WI38 (cell line): ENCODE data around the gene INSYN1.
"Not testable (repeated sequence)": the region's sequence is repeated elsewhere in the genome, so short reads cannot be mapped to it uniquely, and the experiment has no call there.

Experiments
- H3K4me3 ChIP-seq: 2 replicates; pipeline ENCODE4 v1.5.1; 2011; ENCODE audit warnings: low read depth, mild to moderate bottlenecking, control low read depth, low read length
- TF ChIP-seq, protein P1 (sequence below): IDR thresholded peaks from 2 replicates; pipeline ENCODE4 v1.5.1; 2012; ENCODE audit warnings: low read depth, mild to moderate bottlenecking, control low read depth, low read length

The INSYN1 gene

DNA sequence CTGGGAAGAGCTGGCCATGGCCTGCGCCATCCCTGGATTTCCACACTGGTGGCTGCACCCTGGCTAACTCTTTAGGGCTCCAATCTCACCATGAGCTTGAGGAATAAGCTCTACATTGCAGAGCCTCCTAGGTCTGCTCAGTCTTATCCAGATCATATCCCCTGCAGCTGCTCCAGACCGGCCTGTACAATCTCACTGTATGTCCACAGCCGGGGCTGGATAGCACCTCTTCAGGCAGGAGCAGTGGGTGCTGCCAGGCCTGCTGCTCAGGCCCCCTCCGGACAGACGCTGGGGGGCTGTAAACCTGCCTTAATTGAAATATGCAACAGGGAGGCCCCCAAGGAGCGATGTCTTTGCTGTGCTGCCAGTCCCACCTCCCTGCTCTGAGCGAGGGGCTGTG lies 15.6 kb downstream of the INSYN1 start:
- H3K4me3 ChIP-seq = no peak overlapping the region
- TF ChIP-seq, protein P1, sequence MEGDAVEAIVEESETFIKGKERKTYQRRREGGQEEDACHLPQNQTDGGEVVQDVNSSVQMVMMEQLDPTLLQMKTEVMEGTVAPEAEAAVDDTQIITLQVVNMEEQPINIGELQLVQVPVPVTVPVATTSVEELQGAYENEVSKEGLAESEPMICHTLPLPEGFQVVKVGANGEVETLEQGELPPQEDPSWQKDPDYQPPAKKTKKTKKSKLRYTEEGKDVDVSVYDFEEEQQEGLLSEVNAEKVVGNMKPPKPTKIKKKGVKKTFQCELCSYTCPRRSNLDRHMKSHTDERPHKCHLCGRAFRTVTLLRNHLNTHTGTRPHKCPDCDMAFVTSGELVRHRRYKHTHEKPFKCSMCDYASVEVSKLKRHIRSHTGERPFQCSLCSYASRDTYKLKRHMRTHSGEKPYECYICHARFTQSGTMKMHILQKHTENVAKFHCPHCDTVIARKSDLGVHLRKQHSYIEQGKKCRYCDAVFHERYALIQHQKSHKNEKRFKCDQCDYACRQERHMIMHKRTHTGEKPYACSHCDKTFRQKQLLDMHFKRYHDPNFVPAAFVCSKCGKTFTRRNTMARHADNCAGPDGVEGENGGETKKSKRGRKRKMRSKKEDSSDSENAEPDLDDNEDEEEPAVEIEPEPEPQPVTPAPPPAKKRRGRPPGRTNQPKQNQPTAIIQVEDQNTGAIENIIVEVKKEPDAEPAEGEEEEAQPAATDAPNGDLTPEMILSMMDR = no peak

DNA sequence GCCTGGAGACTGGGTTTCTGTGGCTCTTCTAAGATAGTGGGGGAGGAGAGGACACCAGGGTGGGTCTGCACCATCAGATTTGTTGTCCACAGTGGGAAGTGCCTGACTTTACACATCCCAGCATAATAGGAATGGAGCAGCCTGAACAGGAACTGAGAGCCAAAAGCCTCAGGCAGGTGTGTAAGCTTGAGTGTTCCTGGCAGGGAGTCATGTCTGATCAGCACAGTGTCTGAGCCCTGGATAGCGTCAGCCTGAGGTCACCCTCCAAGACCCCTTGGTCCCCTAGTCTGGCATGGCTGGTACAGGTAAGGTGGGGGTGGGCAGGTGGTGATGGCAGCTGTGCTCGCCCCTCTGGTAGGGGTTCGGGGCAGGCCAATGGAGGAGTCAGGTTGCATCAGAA lies 20.2 kb downstream of the INSYN1 start:
- TF ChIP-seq, protein P1 = no peak
- H3K4me3 ChIP-seq = no peak overlapping the region

DNA sequence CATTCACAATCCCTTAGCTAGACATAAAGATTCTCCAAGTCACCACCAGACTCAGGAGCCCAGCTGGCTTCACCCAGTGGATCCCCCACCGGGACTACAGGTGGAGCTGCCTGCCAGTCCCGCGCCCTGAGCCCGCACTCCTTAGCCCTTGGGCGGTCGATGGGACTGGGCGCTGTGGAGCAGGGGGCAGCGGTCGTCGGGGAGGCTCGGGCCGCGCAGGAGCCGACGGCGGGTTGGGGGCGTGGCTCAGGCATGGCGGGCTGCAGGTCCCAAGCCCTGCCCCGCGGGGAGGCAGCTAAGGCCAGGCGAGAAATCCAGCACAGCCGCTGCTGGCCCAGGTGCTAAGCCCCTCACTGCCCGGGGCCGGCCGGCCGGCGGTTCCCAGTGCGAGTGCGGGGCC lies 21.1 kb downstream of the INSYN1 start:
- not testable (repeated sequence) for H3K4me3 ChIP-seq

DNA sequence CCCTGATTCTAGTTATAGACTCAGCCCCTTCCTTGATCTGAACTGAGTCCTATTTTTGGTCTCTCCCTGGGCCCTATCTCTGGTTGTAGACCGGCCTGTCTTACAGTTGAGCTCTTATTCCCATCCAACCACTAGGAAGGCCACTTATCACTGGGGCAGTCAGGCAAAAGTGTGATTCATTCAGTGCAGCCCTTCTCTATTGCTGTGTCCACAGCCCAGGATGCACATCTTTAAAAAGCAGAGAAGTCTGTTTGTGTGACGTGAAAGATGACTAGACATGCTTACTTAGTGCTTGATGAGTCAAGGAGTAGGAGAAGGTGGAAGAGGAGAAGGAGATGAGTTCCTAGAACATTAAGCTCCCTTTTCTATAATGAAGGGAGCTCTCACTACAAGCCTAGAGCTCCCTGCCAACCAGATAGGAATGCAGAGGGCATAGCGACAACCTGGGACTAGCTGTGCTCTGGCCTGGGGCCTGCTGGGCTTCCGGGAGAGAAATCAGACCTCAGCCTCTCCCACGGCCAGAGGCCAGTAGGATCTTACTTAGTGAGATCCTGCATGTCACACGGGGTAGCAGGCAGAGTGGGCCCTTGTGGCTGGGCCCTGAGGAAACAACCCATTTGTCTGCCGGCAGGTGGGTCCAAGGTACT lies 25.7 kb downstream of the INSYN1 start:
- H3K4me3 ChIP-seq = no peak overlapping the region
- TF ChIP-seq, protein P1 = no peak

DNA sequence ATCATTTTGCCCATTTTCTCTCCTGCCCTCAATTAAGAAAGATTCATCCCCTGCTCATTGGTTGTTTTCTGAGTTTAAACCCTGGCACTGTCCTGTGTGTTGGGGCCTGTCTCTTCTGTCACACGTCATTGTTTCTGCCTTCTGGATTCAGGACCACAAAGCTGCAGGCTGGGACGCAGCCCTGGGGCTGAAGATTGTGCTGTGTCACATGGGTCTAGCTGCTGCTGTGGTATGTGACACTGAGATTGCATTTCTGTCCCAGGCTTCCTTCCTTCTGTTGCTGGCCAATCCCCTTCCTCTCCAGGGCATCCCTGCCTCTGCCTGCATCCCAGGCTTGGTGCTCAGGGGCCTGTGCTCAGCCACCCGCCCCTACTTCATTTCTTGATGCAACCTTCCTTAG lies 28.9 kb downstream of the INSYN1 start:
- H3K4me3 ChIP-seq = no peak overlapping the region
- TF ChIP-seq, protein P1 = no peak

DNA sequence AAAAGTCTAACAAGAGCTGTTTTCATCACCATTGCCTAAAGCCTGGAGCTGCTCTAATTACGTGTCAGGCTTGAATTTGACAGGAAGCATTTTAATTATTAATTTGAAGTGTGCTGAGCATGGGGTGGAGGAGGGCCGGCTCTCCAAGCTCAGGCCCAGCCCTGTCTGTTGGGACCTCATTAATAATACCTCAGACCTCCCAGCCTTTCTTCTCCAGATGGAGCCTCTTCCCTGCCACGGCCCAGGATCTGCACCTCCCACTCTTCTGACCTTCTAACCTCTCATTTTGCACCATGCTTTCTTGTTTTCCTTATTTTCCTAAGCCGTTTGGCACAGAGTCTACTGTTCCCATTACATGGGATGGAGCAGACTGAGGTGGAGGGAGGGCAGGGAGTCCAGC lies 30.0 kb downstream of the INSYN1 start:
- H3K4me3 ChIP-seq = no peak overlapping the region
- TF ChIP-seq, protein P1 = no peak

DNA sequence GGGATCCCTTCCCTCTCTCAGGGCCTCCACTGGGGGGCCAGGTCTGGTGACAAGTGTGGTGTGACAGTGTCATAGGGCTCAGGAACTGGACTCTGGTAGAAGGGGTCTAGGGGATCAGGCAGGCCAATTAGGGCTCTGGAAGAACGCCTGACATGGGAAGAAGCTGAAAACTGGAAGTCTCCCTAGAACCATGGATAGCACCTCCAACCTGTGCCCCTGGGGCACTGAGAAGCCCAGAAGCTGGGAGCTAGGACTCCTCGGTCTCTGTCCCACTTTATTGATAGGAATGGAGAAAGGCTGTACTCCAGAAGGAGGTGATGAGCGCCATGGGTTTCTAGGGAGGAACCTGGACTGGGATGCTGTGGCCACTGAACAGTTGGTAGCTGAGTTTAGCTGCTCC lies 30.7 kb downstream of the INSYN1 start:
- H3K4me3 ChIP-seq = no peak overlapping the region
- TF ChIP-seq, protein P1 = no peak

DNA sequence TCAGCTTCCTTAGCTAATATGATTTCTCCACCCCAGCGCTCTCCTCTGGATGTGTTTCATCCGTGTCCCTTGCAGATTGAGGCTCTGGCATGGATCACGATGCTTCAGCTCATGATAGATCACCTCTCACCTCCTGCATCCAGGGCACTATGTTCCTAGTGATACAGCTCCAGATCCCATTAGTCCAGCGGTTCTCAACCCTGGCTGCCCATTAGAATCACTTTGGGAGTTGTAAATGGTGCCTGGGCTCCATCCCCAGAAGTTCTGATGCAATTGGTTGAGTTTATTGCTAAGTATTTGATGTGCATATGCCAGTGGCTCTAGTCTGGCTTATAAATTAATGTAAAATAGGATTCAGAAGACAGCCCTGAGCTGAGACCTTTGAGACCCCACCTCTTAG lies 34.5 kb downstream of the INSYN1 start:
- TF ChIP-seq, protein P1 = no peak
- no peak overlapping the region for H3K4me3 ChIP-seq
